ENCODE results near the gene RPTOR.
"Not testable (repeated sequence)": the region's sequence is repeated elsewhere in the genome, so short reads cannot be mapped to it uniquely, and the experiment has no call there.

The RPTOR gene

GRCh38 chr17:80726558-80727408 lies 182.1 kb downstream of the RPTOR start:
- no peak for DNase-seq

DNA sequence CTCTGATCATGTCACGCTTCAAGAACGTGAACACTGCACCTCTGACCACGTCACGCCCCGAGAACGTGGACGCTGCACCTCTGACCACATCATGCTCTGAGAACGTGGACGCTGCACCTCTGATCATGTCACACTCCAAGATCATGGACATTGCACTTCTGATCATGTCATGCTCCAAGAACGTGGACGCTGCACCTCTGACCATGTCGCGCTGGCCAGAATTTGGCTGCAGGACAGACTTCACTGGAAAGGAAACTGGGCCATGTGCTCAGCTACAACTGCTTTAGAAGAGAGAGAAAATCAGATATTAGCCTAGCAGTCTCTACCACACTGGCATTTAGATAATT lies 182.7 kb downstream of the RPTOR start:
- DNase-seq = no peak

DNA sequence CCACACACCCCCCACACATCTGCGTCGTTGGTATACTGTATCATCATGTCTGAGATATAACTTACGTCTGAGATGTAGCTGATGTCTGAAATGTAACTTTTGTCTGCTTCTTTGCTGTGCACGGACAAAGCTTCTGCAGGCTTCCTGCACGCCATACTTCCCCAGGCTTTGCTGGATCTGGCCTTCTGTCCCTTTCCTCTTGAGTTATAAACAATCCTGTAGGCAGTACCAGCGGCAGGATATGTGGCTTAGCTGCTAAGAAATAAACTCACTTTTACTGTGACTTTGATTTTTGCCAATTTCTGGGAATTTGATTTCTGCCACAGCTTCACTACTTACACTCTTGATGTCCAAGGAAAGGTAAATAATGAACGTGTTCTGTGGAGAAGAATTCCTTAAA lies 184.4 kb downstream of the RPTOR start:
- DNase-seq = no peak

DNA sequence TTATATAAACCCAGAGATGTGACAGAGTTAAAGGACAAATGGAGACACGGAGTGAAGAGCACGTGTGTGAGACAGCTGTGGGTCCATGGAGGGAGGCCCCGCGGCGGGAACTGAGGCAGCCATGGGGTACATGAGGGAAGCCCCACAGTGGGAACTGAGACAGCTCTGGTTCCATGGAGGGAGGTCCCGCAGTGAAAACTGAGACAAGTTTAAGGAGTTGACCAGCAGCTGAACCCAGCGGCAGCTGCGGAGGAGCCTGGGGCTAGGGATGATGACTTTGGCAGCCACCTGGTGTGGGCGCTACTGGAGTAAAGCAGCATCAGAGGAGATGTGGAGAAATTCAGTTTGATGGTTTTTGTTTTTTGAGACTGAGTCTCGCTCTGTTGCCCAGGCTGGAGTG lies 185.1 kb downstream of the RPTOR start:
- DNase-seq = no peak

DNA sequence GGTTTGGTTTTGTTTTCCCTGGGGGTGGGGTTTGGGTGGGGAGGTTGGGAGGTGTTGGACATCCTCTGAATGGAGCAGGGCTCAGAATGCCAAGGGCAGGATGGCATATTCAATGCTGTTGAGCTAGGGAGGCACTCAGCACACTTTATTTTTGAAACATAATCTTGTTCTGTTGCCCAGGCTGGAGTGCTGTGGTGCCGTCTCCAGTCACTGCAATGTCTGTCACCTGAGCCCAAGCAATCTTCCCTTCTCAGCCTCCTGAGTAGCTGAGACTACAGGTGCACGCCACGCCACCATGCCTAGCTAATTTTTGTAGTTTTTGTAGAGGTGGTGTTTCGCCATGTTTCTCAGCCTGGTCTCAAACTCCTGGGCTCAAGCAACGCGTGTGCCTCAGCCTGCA lies 186.1 kb downstream of the RPTOR start:
- no peak for DNase-seq

GRCh38 chr17:80731323-80731722 lies 186.7 kb downstream of the RPTOR start:
- no peak for DNase-seq

GRCh38 chr17:80732268-80732667 lies 187.6 kb downstream of the RPTOR start:
- no peak for DNase-seq

- no peak for DNase-seq
Observed at GRCh38 chr17:80737106-80738019, 192.7 kb downstream of the RPTOR start.

DNA sequence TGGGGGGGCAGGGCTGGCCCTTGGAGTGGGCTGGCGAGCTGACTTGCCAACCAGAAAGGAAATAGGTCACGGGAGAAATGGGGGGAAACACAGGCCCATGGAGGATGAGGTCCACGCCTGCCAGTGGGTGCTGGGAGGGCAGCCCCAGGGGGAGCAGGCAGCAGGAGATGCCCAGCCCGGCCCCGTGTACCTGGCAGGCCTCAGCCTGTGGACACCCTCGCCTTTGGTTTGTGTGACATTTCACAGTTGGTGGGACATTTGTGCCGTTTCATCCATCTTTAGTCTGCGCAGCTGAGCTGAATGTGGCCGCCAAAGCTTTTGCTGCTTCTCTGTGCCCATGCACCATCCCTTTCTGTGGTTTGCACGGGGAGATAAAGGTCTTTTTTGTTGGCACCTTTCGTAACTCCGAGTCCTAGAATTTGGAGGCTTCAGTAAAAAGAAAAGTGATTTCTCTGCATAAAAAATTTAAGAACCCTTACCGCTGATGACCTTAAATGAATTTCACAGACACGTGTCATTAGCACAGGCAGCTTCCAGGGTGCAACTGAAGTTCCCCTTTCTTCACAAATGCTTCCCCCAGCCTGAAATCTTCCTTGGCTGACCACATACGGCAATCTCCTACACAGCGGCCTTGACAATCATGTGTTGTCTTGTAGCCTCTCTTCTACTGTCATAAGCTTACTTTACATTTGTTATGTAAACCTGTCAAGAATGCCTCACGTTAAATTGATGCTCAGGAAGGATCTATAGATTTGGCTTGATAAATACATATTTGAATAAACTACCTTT lies 193.6 kb downstream of the RPTOR start:
- DNase-seq = no peak

DNA sequence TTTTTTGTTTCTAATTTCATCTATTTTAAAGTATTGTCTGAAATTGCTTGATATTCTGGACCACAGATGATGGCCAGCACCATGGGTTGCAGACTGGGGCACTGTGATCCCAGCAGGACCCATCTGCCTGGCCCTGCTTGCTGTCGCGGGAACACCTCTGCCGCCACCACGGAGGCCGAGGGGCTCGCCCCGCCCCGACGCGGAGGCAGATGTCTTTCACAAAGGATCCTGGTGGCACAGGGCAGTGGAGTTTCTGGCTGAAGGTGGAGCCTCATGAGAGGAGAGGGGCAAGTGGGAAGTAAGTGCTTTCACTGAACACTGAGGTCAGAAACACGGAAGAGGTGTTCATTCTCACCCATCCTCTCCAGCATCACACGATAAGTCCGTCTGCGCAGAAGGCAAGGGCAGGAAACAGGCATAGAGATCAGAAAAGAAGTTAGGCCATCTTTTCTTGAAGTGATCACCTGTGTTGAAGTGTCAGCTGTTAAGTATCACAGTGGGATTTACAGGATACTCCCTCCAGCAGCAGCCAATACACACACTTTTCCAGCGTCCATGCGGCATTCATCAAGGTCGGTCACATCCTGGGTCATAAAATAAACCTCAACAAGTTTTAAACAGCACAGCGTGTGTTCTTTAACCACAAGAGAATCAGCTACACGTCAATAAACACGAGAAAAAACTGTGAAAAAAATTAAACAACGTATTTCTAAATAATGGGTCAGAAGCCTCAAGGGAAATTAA lies 194.5 kb downstream of the RPTOR start:
- no peak for DNase-seq

DNA sequence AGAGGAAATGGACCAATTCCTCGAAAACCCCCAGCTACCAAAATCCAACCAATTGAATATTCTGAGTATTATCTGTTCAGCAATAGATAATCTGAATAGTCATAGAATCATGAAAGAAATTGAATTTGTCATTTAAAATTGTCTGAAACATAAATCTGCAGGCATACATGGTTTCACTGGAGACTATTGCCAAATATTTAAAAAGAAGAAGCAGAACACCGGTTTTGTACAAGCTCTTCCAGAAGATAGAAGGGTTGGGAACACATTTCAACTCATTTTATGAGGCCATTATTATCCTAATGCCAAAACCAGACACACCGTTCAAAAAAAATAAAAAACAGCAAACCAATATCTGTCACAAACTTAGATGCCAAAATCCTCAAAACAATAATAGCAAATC lies 195.5 kb downstream of the RPTOR start:
- no peak for DNase-seq

DNA sequence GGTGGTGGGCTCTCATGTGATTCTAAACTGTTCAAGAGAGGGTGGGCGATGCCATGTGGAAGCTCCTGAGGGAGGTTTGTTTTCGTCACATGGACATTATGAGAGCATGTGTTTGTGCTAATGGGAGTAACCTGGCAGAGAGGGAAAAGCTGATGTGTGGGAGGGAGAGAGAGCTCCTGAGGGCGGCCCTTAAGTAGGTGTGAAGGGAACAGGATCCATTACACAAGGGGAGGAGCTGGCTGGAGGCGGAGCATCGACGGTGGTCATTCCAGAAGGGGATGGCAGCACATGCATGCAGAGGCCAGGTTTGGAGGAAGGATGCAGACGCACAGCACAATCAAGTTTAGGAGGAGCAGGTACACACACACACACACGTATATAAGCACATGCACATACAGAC lies 197.5 kb downstream of the RPTOR start:
- DNase-seq = no peak

- no peak for DNase-seq
Observed at GRCh38 chr17:80742581-80743180, 198.0 kb downstream of the RPTOR start.

DNA sequence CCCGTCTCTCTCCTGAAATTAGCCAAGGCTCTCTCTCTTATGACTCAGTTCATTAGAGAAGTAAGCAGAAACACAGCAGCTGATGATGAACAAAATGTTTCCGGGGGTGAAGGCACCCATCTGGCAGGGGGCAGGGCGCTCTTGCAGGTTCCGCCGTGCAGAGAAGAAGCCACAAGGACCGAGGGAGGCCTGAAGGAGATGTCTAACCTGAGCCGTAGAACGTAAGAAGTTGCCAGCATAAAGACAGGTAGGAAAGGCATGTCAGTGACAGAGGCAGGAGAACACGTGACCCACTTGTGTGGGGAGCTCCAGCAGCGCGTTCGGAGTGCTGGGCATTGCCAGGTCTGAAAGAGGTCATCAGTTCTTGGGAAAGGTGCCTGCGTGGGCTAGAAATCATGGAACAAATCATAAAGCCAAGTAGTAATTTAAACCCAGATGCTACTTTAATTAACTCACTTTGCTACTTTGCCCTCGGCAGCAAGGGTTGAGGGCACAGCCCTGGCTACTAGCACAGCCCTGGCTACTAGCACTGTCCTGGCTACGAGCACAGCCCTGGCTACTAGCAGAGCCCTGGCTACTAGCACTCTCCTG lies 198.6 kb downstream of the RPTOR start:
- no peak for DNase-seq

GRCh38 chr17:80743973-80744372 lies 199.3 kb downstream of the RPTOR start:
- not testable (repeated sequence) for DNase-seq

- DNase-seq = not testable (repeated sequence)
Observed at GRCh38 chr17:80744725-80745124, 200.1 kb downstream of the RPTOR start.

- no peak for DNase-seq
Observed at GRCh38 chr17:80745183-80745582, 200.5 kb downstream of the RPTOR start.

DNA sequence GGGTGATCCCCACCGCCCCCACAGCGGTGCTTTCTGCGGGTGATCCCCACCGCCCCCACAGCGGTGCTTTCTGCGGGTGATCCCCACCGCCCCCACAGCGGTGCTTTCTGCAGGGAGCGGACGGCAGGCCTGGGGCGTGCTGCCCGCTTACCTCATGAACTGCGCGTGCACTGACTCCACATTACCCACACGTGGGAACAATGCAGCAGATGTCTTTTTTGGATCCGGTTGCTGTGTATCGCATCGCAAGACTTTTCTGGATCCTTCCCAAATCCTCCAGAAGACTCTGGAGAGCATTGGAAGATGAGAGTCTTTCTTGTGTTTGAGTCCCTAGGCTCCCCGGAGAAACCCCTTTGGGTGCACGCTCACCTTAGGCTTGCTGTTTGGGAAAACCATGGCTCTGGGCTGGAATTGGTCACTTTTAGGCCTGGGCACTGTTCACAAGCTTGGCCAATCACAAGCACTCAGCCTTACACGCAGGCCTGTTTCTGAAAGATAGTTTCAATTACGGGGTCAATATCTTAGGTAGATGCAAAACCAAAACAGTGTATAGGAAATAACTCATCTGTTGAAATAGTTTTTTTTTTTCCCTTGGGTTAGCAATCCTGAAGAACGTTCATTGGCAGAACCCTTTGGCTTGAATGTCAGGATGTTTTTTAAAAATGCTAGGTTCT lies 201.8 kb downstream of the RPTOR start:
- no peak for DNase-seq

GRCh38 chr17:80747469-80747868 lies 202.8 kb downstream of the RPTOR start:
- DNase-seq = no peak

GRCh38 chr17:80749611-80750010 lies 205.0 kb downstream of the RPTOR start:
- DNase-seq = no peak

DNA sequence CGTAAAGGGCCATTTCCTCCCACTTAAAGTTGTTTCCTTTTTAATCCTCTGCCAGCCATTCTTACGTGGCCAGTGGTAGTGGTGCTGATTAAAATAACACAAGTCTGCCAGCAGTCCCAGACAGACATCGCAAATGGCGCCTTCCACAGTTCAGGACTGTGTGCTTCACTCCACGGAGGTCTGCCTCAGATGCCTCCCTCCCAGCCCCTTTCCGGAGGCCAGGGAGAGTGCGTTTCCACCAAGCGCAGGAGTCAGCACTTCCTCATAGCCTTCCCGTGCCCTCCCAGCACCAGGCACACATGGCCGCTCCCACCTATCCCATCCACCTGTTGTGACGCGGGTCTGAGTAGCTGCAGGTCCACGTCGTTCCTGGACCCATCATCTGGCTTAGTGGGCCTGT lies 205.6 kb downstream of the RPTOR start:
- DNase-seq = no peak
